GM12891 (cell line): ENCODE measurements around the gene KIF3C.

Source experiments
- POLR2A ChIP-seq: IDR thresholded peaks from 2 replicates; pipeline ENCODE4 v1.6.1; 2011; ENCODE audit warnings: low read depth, low read length, control low read depth
- POLR2AphosphoS5 ChIP-seq: IDR thresholded peaks from 2 replicates; pipeline ENCODE4 v1.6.1; 2011; ENCODE audit warnings: low read depth, low read length, control low read depth
- POU2F2 ChIP-seq: IDR thresholded peaks from 2 replicates; pipeline ENCODE4 v1.6.1; 2011; ENCODE audit warnings: low read depth, mild to moderate bottlenecking, control low read depth, low read length, moderate library complexity
- SPI1 ChIP-seq: IDR thresholded peaks from 2 replicates; pipeline ENCODE4 v1.6.1; 2011; ENCODE audit warnings: low read depth, low read length, control low read depth
- TAF1 ChIP-seq: IDR thresholded peaks from 2 replicates; pipeline ENCODE4 v1.6.1; 2011; ENCODE audit warnings: low read depth, low read length, control low read depth

GRCh38 chr2:26008095-26008494 is 25.8 kb upstream of the KIF3C start:
- TF ChIP-seq TAF1: no peak
- TF ChIP-seq POLR2A: no peak
- TF ChIP-seq POLR2AphosphoS5: no peak
- no peak for TF ChIP-seq SPI1
- no peak for TF ChIP-seq POU2F2
